IMR-90 (cell line): ENCODE results near the gene TMEM204. TPM values are rescaled to one million over a fixed set of nuclear protein-coding genes. Genes with fewer than 3 reads are reported as not detected.

ENCODE experiments used
- ATAC-seq: fragments of 200-7000 bp; cut with Tn5 transposase; 2 replicates; pipeline ENCODE4 v1.9.1; 2020; ENCODE audit warnings: low read depth, mild to moderate bottlenecking, moderate library complexity
- BruUV-seq: library from RNA; stranded (reverse); fragments of 400-500 nt; replicated peaks from 2 replicates; lab custom pipeline; 2021; lab: Mats Ljungman, UMichigan
- CTCF ChIA-PET: fragments of 300-600 bp; formaldehyde crosslinking; extraction: SDS; loops from one replicate; lab custom pipeline; 2021; ENCODE audit warnings: antibody characterized with exemption; lab: Yijun Ruan, JAX
- POLR2A ChIA-PET: fragments of 300-600 bp; sonication (Branson Sonifier 250); formaldehyde crosslinking; loops from one replicate; lab custom pipeline; 2022; ENCODE audit warnings: antibody characterized with exemption; ENCODE audit not compliant: unreplicated experiment; lab: Charles Lee
- DNase-seq: peaks from one replicate; pipeline ENCODE4 v3.0.0; 2013
- H2AFZ ChIP-seq: replicated peaks from 2 replicates; pipeline ENCODE3; 2013; ENCODE audit warnings: low read length, mild to moderate bottlenecking; ENCODE audit not compliant: poor library complexity
- H2AK5ac ChIP-seq: 2 replicates; pipeline ENCODE4 v1.6.1; 2013; ENCODE audit warnings: low read depth, low read length, inconsistent platforms
- H2AK9ac ChIP-seq: replicated peaks from 2 replicates; pipeline ENCODE3; 2013; ENCODE audit warnings: mild to moderate bottlenecking, low read depth, low read length, moderate library complexity; ENCODE audit not compliant: poor library complexity
- H2BK120ac ChIP-seq: 2 replicates; pipeline ENCODE4 v1.6.1; 2013; ENCODE audit warnings: low read depth, low read length, inconsistent platforms
- H2BK15ac ChIP-seq: 3 replicates; pipeline ENCODE4 v1.6.1; 2013; ENCODE audit warnings: low read depth, low read length, inconsistent platforms
- H2BK20ac ChIP-seq: 2 replicates; pipeline ENCODE4 v1.6.1; 2013; ENCODE audit warnings: low read depth, mild to moderate bottlenecking, inconsistent platforms, low read length, moderate library complexity
- H2BK5ac ChIP-seq: 2 replicates; pipeline ENCODE4 v1.6.1; 2013; ENCODE audit warnings: mild to moderate bottlenecking, low read depth, low read length, inconsistent platforms; ENCODE audit not compliant: poor library complexity, severe bottlenecking
- H3K14ac ChIP-seq: replicated peaks from 2 replicates; pipeline ENCODE4 v1.6.1; 2013; ENCODE audit warnings: low read depth, low read length, inconsistent platforms
- H3K18ac ChIP-seq: 2 replicates; pipeline ENCODE4 v1.6.1; 2013; ENCODE audit warnings: low read depth, low read length, control low read depth
- H3K23ac ChIP-seq: 2 replicates; pipeline ENCODE4 v1.6.1; 2013; ENCODE audit warnings: low read depth, low read length, inconsistent platforms
- H3K27ac ChIP-seq: 2 replicates; pipeline ENCODE4 v1.5.1; 2013; ENCODE audit warnings: mild to moderate bottlenecking, control low read depth, low read length; ENCODE audit not compliant: insufficient read depth
- H3K27me3 ChIP-seq: 2 replicates; pipeline ENCODE4 v1.6.1; 2013; ENCODE audit warnings: low read length; ENCODE audit not compliant: control insufficient read depth, insufficient read depth
- H3K36me3 ChIP-seq: 2 replicates; pipeline ENCODE4 v1.6.1; 2013; ENCODE audit warnings: low read length, mixed read lengths; ENCODE audit not compliant: control insufficient read depth, insufficient read depth
- H3K4ac ChIP-seq: 2 replicates; pipeline ENCODE4 v1.6.1; 2013; ENCODE audit warnings: low read depth, low read length, inconsistent platforms
- H3K4me1 ChIP-seq: 2 replicates; pipeline ENCODE4 v1.6.1; 2013; ENCODE audit warnings: low read length, mixed read lengths; ENCODE audit not compliant: control insufficient read depth, insufficient read depth
- H3K4me2 ChIP-seq: 2 replicates; pipeline ENCODE4 v1.6.1; 2013; ENCODE audit warnings: low read depth, mild to moderate bottlenecking, control low read depth, low read length, moderate library complexity
- H3K4me3 ChIP-seq: 2 replicates; pipeline ENCODE4 v1.5.1; 2013; ENCODE audit warnings: low read depth, mild to moderate bottlenecking, control low read depth, low read length, moderate library complexity; ENCODE audit not compliant: insufficient read depth
- H3K56ac ChIP-seq: 2 replicates; pipeline ENCODE4 v1.6.1; 2013; ENCODE audit warnings: low read length, inconsistent platforms; ENCODE audit not compliant: insufficient read depth; ENCODE audit errors: extremely low read depth
- H3K79me1 ChIP-seq, 2 experiments: 2 replicates each; pipeline ENCODE4 v1.6.1; 2013; ENCODE audit warnings: low read length in 2 of 2, inconsistent platforms in 1 of 2, low read depth in 1 of 2
- H3K9ac ChIP-seq: 2 replicates; pipeline ENCODE4 v1.6.1; 2013; ENCODE audit warnings: low read depth, low read length, control low read depth
- H3K9me1 ChIP-seq: 2 replicates; pipeline ENCODE4 v1.6.1; 2013; ENCODE audit warnings: low read length, inconsistent platforms; ENCODE audit not compliant: insufficient read depth
- H3K9me3 ChIP-seq: 2 replicates; pipeline ENCODE4 v1.6.1; 2013; ENCODE audit warnings: low read length; ENCODE audit not compliant: control insufficient read depth, insufficient read depth
- H4K20me1 ChIP-seq: 2 replicates; pipeline ENCODE4 v1.6.1; 2013; ENCODE audit warnings: low read length, inconsistent platforms; ENCODE audit not compliant: insufficient read depth
- H4K5ac ChIP-seq: 2 replicates; pipeline ENCODE4 v1.6.1; 2013; ENCODE audit warnings: mild to moderate bottlenecking, low read depth, low read length, control low read depth
- H4K8ac ChIP-seq, 2 experiments: 2 replicates each; pipeline ENCODE4 v1.6.1; 2013; ENCODE audit warnings: low read depth in 2 of 2, low read length in 2 of 2, control low read depth in 1 of 2, inconsistent platforms in 1 of 2
- H4K91ac ChIP-seq: 2 replicates; pipeline ENCODE4 v1.6.1; 2013; ENCODE audit warnings: low read depth, low read length, inconsistent platforms; ENCODE audit not compliant: insufficient read depth
- CTCF ChIP-seq: conservative IDR thresholded peaks from 2 replicates; pipeline ENCODE4 v1.5.1; 2012; ENCODE audit warnings: mild to moderate bottlenecking, low read depth, low read length, improper control_type of control experiment
- RAD21 ChIP-seq: IDR thresholded peaks from 2 replicates; pipeline ENCODE4 v1.6.1; 2012; ENCODE audit warnings: low read length, improper control_type of control experiment
- RCOR1 ChIP-seq: IDR thresholded peaks from 2 replicates; pipeline ENCODE4 v1.6.1; 2012; ENCODE audit warnings: mild to moderate bottlenecking, low read length, improper control_type of control experiment; ENCODE audit not compliant: insufficient replicate concordance
- WGBS, 2 experiments: methylation state at CpG; one replicate each; pipeline versions ENCODE4 v1.1.5 to v1.1.7; 2013; ENCODE audit warnings: missing lambda C conversion rate in 2 of 2; ENCODE audit not compliant: insufficient read length in 1 of 2; ENCODE audit errors: extremely low coverage in 2 of 2; 5-methylcytosine and 5-hydroxymethylcytosine counted together
- dilution Hi-C: fragments of 300-500 bp; cut with HindIII; formaldehyde crosslinking; loops from one replicate; pipeline ENCODE4 v1.14.3; 2018; ENCODE audit warnings: low sequenced_read_pairs; ENCODE audit not compliant: unreplicated experiment
- in situ Hi-C: fragments of 300-500 bp; cut with MboI; formaldehyde crosslinking; loops from 3 replicates; pipeline ENCODE4 v1.14.3; 2019; ENCODE audit warnings: low sequenced_read_pairs, inconsistent platforms, mixed read lengths
- intact Hi-C: fragments of 100-400 bp; cut with micrococcal nuclease; formaldehyde crosslinking; loops from 2 replicates; pipeline ENCODE4 v1.10.0; 2022
- polyA plus RNA-seq, 3 experiments: library from polyadenylated mRNA; depleted of rRNA; stranded (reverse); fragments of >200 nt; gene quantifications; 2 replicates each; pipeline ENCODE4 v1.2.3, GENCODE V29; 2012; ENCODE audit warnings: low replicate concordance in 1 of 3
- total RNA-seq: library from RNA; depleted of rRNA; stranded (reverse); fragments of >200 nt; gene quantifications from 2 replicates; pipeline ENCODE4 v1.2.3, GENCODE V29; 2012

TMEM204 gene
- total and polyA plus RNA-seq, 2 of the 4 experiments (the other 2 are of a cell fraction) = 7.0 to 12.3 TPM

- POLR2A ChIA-PET = no interaction called here
- peak overlapping the region; percentile 63 for H2AK9ac ChIP-seq
- H3K23ac ChIP-seq = no peak overlapping the region
- no peak overlapping the region for H2BK15ac ChIP-seq
- BruUV-seq = no TSS peak
- H2BK5ac ChIP-seq = no peak overlapping the region
- H3K4me2 ChIP-seq = no peak overlapping the region
- intact Hi-C loops (no loop called here), in situ Hi-C loops (no loop called here), dilution Hi-C loops (no loop called here)
- no peak overlapping the region for H2BK20ac ChIP-seq
- H3K18ac ChIP-seq = no peak overlapping the region
- no peak overlapping the region for H3K27ac ChIP-seq
- H3K27me3 ChIP-seq = no peaks in the 10 kb centered on the region
- H3K9ac ChIP-seq = no peak overlapping the region
- H4K20me1 ChIP-seq = no peaks in the 10 kb centered on the region
- H4K8ac ChIP-seq = no peak overlapping the region
- H2BK120ac ChIP-seq = no peak overlapping the region
- H2AK5ac ChIP-seq = no peak overlapping the region
- DNase-seq = no peak
- H4K91ac ChIP-seq = no peak overlapping the region
- no peak for TF ChIP-seq RCOR1
- TF ChIP-seq RAD21 = peak; percentile 9; the same call in 1 of the 2 replicates
- TF ChIP-seq CTCF = 0 out of 2 replicates have a peak, but pooled peaks have one; percentile 15
- no peak overlapping the region for H3K4me3 ChIP-seq
- no peak overlapping the region for H3K4ac ChIP-seq
- ATAC-seq = no peak
- no peak overlapping the region for H3K14ac ChIP-seq
- H3K56ac ChIP-seq = no peak overlapping the region
- 96% methylated on average over 4 of the region's 9 CpGs; no CpG with 5 or more reads in 1 of the 2 experiments for WGBS, 2 experiments
- no peak overlapping the region for H4K5ac ChIP-seq
- no peaks in the 10 kb centered on the region for H3K4me1 ChIP-seq
- no peak overlapping the region for H2AFZ ChIP-seq
- CTCF ChIA-PET = no interaction called here
- no peaks in the 10 kb centered on the region for H3K9me1 ChIP-seq
- H3K79me1 ChIP-seq = no peaks in the 10 kb centered on the region
- no peaks in the 10 kb centered on the region for H3K9me3 ChIP-seq
- peaks cover 34% of the 10 kb centered on the region for H3K36me3 ChIP-seq
Measured at GRCh38 chr16:1564325-1564724, 30.9 kb downstream of the TMEM204 start.
